GM12891 (cell line): ENCODE data around the gene METTL14. TPM values are rescaled to one million over a fixed set of nuclear protein-coding genes. Genes with fewer than 3 reads are reported as not detected.
"Not testable (repeated sequence)": the region's sequence is repeated elsewhere in the genome, so short reads cannot be mapped to it uniquely, and the experiment has no call there.

Experiments used
- DNase-seq: peaks from one replicate; pipeline ENCODE4 v3.0.0; 2011; ENCODE audit warnings: low spot score; ENCODE audit not compliant: insufficient read length
- FAIRE-seq: peaks from 2 replicates; lab custom pipeline; 2011; peaks lifted over from hg19 to GRCh38; lab: Jason Lieb, UNC
- PAX5 ChIP-seq: IDR thresholded peaks from 2 replicates; pipeline ENCODE4 v1.6.1; 2011; ENCODE audit warnings: low read length, moderate library complexity, mild to moderate bottlenecking; ENCODE audit not compliant: insufficient read depth, severe bottlenecking
- POLR2A ChIP-seq: IDR thresholded peaks from 2 replicates; pipeline ENCODE4 v1.6.1; 2011; ENCODE audit warnings: low read depth, low read length, control low read depth
- POLR2AphosphoS5 ChIP-seq: IDR thresholded peaks from 2 replicates; pipeline ENCODE4 v1.6.1; 2011; ENCODE audit warnings: low read depth, low read length, control low read depth
- POU2F2 ChIP-seq: IDR thresholded peaks from 2 replicates; pipeline ENCODE4 v1.6.1; 2011; ENCODE audit warnings: low read depth, mild to moderate bottlenecking, control low read depth, low read length, moderate library complexity
- SPI1 ChIP-seq: IDR thresholded peaks from 2 replicates; pipeline ENCODE4 v1.6.1; 2011; ENCODE audit warnings: low read depth, low read length, control low read depth
- TAF1 ChIP-seq: IDR thresholded peaks from 2 replicates; pipeline ENCODE4 v1.6.1; 2011; ENCODE audit warnings: low read depth, low read length, control low read depth
- polyA plus RNA-seq: library from polyadenylated mRNA; unstranded; fragments of >200 nt; gene quantifications from one replicate; pipeline ENCODE4 v1.2.1, GENCODE V29; 2012; ENCODE audit warnings: low read depth, missing spikeins, inconsistent platforms; ENCODE audit not compliant: missing spikeins

METTL14 gene
- 14.5 TPM for polyA plus RNA-seq

DNA sequence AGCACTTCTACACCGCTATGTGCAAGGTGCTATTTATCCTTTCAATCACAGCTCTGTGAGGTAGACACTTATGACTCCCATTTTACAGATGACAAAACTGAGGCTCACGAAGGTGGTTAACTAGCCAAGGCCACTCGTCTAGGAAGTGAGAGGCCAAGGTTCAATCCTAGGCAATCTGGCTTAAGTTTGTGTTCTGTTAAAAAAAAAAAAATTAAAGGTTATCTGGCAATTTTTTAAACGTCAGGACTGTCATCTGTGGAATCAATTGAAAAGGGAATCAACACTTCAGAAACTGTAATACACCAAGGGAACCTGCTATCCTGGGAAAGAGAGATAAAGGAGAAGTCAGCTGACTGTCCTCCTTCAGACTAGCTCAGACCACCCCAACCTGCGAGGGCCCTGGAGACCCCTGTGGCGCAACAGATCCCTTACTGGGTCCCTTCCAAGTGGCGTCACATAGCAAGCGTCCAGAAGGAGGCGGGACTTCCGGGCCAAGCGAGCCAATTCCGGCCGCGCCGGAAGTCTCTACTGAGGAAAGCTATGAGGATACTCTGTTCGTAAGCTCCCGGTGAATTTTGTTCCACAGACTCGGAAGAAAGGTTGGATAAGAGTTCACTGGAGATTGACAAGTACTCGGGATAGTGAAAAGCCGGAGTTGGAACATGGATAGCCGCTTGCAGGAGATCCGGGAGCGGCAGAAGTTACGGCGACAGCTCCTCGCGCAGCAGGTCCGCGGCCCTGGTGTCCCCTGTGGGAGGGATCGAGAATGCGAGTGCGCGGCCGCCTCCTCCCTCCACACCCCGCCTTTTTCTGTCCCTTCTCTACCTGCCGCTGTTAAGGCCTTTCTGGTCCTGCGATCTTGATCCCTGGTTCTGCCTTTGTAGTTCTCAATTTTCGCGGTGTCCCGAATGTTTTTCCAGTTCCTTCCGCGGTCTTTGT, at the start of gene METTL14:
METTL14 (plus strand) TSS at position 520 of the 939 bp plus-strand sequence; CDS start at position 663, 143 bp downstream.
- TF ChIP-seq POLR2AphosphoS5 (peak; percentile 92), POLR2A (peak; percentile 80; the same call in 1 of the 2 replicates), TAF1 (0 out of 2 replicates have a peak, but pooled peaks have one; percentile 49), PAX5 (no peak), POU2F2 (no peak; the same call in 1 of the 2 replicates), SPI1 (no peak)
- peak; percentile 97 for FAIRE-seq
- peak; percentile 56 for DNase-seq

DNA sequence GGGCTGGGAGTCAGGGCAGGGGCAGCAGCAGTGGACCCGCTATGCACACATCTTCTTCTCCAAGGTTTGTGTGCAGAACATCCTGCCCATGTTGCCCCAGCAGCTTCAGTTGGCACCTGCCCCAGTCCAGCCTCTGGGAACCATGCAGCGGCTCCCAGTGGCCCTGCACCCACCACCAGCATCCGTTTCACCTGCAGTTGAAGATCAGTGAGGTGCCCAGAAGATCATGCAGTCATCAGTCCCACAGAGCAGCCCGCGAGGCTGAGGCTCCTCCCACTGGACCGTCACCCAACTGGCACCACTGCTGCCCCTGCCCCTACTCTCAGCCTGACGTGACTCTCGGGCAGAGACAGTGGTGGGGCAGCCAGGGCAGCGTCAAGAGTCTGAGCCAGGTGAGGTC, 49.1 kb upstream of the METTL14 start:
- FAIRE-seq, DNase-seq: not testable (repeated sequence)

DNA sequence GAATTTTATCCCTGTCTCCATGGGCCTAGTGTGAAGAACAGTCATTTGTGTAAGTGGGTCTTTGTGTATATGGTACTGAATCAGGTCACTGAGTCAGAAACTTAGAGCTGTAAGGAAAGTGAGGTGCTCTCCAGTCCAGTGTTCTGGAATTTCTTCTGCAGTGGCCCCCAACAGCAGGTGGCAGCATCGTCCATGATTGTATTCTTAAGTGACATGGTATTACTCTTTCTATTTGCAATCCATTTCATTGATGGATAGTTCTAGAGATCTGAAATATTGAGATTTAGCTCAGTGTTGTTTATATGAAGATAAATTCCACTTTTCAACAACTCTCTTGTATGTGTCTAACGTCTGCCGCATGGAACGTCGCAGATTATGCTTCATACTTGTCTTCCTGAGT, 20.5 kb upstream of the METTL14 start:
- DNase-seq, result not testable (repeated sequence)

DNA sequence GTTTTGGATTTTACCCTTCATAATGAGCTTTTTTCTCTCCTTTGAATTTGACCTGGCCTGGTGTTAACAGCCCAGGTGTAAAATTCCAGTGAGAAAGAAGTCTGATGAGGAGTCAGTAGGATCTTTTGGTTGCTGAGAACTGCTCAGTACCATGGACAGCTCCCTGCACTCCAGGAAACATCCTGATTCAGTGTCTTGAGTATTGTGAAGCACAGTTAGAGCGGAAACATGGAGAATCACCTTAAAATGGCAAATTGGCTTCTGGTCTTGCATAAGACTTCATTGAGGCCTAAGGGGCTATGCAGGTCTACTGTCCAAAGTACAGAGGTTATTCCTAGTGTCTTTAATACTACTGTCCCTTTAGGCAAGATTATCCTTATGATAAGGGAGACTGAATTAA, 16.0 kb upstream of the METTL14 start:
- FAIRE-seq, DNase-seq: not testable (repeated sequence)

More for the DNA sequence above, 20.5 kb upstream of the METTL14 start:
- not testable (repeated sequence) for FAIRE-seq

DNA sequence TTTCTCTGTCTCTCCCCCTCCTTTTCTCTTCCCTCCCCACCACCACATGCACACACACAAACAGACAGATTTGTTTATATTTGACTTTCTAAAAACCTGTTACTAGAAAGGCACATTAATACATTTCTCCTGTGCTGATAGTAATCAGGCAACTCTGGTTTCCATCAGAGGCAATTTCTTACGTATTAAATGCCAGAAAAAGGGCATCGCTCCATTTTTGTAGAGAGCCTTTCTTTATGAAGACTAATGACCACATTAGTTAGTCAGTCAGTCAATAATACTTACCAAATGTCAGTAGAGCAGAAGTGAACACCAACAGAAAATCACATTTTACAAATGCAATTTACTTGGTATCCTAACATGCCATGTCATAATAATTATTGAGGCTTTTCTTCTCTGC, 14.2 kb upstream of the METTL14 start:
- not testable (repeated sequence) for DNase-seq, FAIRE-seq

DNA sequence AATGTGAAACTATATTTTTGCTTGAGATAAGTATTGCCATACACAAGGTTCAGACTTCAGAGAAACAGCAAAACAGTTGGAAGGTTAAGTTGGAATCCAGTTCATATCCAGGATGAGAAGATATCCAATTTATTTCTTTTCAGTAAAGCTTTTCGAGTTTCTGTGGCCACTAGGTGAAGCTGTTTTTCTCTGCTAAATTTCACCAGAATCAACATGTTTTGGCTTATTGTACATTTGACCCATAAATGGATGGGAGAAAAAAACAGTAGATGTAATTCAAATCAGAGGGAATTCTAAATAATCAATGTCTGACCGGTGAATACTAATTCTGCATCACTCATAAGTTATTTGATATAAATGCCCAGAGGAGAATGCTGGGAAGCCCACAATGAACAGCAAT, 9.1 kb upstream of the METTL14 start:
- no peak for TF ChIP-seq PAX5
- no peak for TF ChIP-seq POLR2AphosphoS5
- no peak for TF ChIP-seq POU2F2
- TF ChIP-seq SPI1, result no peak
- TF ChIP-seq TAF1, result no peak
- no peak for TF ChIP-seq POLR2A
- no peak for DNase-seq
- no peak for FAIRE-seq

DNA sequence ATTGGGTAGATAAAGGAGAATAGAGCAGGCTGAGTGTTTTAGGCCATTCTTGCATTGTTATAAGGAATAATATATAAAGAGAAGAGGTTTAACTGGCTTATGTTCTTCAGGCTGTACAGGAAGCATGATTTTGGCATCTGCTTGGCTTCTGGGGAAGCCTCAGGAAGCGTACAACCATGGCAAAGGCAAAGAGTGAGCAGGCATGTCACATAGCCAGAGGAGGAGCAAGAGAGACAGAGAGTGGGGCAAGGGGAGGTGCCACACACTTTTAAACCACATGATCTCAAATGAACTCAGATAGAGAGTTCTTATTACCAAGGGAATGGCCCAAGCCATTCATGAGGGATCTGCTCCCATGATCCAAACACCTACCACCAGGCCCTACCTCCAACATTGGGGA, 4.4 kb upstream of the METTL14 start:
- no peak for TF ChIP-seq POLR2AphosphoS5
- no peak for TF ChIP-seq PAX5
- no peak for TF ChIP-seq POLR2A
- no peak for TF ChIP-seq POU2F2
- no peak for TF ChIP-seq TAF1
- TF ChIP-seq SPI1, result no peak
- FAIRE-seq (no peak), DNase-seq (no peak)

DNA sequence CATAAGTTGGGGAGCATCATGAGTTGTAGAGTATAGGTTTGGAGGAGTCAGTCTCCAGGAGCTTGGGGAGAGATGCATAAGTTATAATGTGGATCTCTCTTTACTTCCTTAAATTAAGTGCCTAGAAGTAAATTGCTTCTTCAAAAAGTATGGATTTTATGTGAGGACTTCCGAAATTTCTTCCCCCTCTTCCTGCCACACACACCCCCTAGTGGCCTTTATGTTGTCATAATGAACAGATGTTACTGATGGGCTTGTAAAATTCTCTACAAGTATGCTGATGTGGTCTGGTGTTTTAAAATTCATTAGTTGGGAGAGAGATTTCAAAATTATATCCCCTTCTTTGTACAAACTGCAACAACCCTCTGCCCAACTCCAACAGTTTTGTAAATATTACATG, 2.3 kb upstream of the METTL14 start:
- TF ChIP-seq PAX5 (no peak), POLR2A (no peak), POU2F2 (no peak), SPI1 (no peak), POLR2AphosphoS5 (no peak), TAF1 (no peak)
- DNase-seq (no peak), FAIRE-seq (no peak)

DNA sequence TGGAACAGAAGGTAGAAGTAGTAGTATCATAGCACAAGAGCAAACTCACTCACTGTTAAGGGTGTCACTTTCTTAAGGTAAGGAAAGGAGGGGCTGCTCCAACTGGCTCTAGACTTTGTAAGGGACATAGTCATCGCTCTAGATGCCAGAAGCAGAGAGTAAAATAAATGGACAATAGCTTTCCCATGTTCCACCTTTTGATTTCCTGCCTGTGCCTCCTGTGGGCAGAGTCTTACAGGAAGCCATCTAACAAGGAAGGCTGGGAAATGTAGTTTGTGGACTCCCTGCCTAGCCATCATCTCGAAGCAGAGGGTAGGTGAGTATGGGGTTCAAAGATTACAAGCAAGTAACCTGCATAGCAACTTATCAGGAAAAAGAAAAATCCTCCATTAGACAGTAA, 1.7 kb upstream of the METTL14 start:
- peak; percentile 23 for FAIRE-seq
- DNase-seq, result no peak
- TF ChIP-seq POU2F2 (no peak), TAF1 (no peak), SPI1 (no peak), PAX5 (no peak), POLR2A (no peak), POLR2AphosphoS5 (no peak)

DNA sequence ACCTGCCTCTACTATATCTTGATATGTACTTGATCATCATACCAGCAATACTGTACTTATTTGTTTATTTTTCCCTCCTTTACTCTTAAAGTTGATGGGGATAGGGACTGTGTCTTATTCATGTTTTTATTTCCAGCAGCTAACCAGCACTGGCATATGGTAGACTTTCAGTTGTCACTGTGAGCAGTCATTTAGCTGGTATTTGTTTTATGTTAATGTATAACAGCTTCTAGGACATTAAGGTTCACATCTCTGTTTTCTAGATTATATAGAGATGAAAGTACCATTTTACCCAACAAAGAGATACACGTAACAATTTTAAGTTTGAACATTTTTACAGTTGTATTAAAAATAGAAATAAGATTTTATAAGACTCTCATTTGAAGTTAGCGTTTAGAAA, 17.9 kb downstream of the METTL14 start:
- TF ChIP-seq POLR2AphosphoS5, result no peak
- no peak for TF ChIP-seq PAX5
- no peak for TF ChIP-seq POLR2A
- no peak for TF ChIP-seq TAF1
- no peak for TF ChIP-seq SPI1
- TF ChIP-seq POU2F2, result no peak
- no peak for FAIRE-seq
- no peak for DNase-seq

DNA sequence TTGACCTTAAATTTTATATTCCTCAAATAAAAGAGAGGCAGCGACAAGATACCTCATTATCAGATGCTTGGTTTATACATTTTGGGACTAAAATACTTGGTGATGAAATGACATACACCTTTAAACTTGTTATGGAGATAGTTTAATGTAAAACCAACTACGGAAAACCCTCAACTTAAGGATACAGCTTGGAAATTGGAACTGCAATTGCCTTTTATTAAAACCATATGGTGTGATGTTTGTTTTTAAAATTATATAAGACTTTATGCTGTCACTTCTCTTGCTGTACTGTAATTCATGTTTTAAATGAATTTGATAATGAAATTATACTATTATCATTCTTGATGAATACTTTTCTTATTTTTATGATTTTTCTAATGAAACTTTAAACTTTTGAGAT, 25.9 kb downstream of the METTL14 start:
- FAIRE-seq (no peak), DNase-seq (no peak)
- TF ChIP-seq SPI1 (no peak), PAX5 (no peak)
